OCI-LY7 (cell line): Measurements from ENCODE around the gene FOLR1. TPM values are rescaled to one million over a fixed set of nuclear protein-coding genes. Genes with fewer than 3 reads are reported as not detected.

ENCODE experiments used
- BruUV-seq: library from RNA; stranded (reverse); fragments of 400-500 nt; replicated peaks from 2 replicates; lab custom pipeline; 2021; lab: Mats Ljungman, UMichigan
- CTCF ChIA-PET: fragments of 300-600 bp; sonication (Branson Sonifier 250); formaldehyde crosslinking; loops from one replicate; lab custom pipeline; 2022; ENCODE audit warnings: antibody characterized with exemption; ENCODE audit not compliant: unreplicated experiment; lab: Charles Lee
- POLR2A ChIA-PET: fragments of 300-600 bp; sonication (Branson Sonifier 250); formaldehyde crosslinking; loops from one replicate; lab custom pipeline; 2022; ENCODE audit warnings: antibody characterized with exemption; lab: Charles Lee
- DNase-seq: peaks from one replicate; pipeline ENCODE4 v3.0.0-alpha.2; 2015; ENCODE audit warnings: low spot score
- H2AFZ ChIP-seq: fragments of 200-600 bp; sonication (generic), shearing (Covaris generic); 2 replicates; pipeline ENCODE4 v1.6.1; 2014; ENCODE audit warnings: mild to moderate bottlenecking, antibody characterized with exemption, low read length, moderate library complexity
- H3K27ac ChIP-seq: fragments of 200-600 bp; sonication (generic); 2 replicates; pipeline ENCODE4 v1.5.1; 2014; ENCODE audit warnings: mixed run types, low read depth, mild to moderate bottlenecking, moderate library complexity, low read length, inconsistent platforms; ENCODE audit not compliant: poor library complexity, severe bottlenecking
- H3K36me3 ChIP-seq: fragments of 200-600 bp; sonication (generic); 2 replicates; pipeline ENCODE4 v1.6.1; 2014; ENCODE audit warnings: mild to moderate bottlenecking, antibody characterized with exemption, low read length, moderate library complexity, mixed read lengths; ENCODE audit not compliant: insufficient read depth
- H3K4me1 ChIP-seq: fragments of 200-600 bp; sonication (generic); 2 replicates; pipeline ENCODE4 v1.5.1; 2014; ENCODE audit warnings: mild to moderate bottlenecking, low read length; ENCODE audit not compliant: insufficient read depth, poor library complexity, severe bottlenecking
- H3K4me2 ChIP-seq: fragments of 200-600 bp; sonication (generic); 2 replicates; pipeline ENCODE4 v1.6.1; 2014; ENCODE audit warnings: mild to moderate bottlenecking, low read length
- H3K4me3 ChIP-seq: fragments of 200-600 bp; sonication (generic); 2 replicates; pipeline ENCODE4 v1.5.1; 2014; ENCODE audit warnings: mild to moderate bottlenecking, low read depth, low read length; ENCODE audit not compliant: poor library complexity, severe bottlenecking
- H3K79me2 ChIP-seq: fragments of 200-600 bp; sonication (generic); 2 replicates; pipeline ENCODE4 v1.6.1; 2016; ENCODE audit warnings: low read depth, mild to moderate bottlenecking, low read length, moderate library complexity, mixed read lengths; ENCODE audit not compliant: insufficient read depth
- H3K9me2 ChIP-seq: fragments of 200-600 bp; sonication (generic); 2 replicates; pipeline ENCODE4 v1.6.1; 2016; ENCODE audit warnings: mild to moderate bottlenecking, low read length, mixed read lengths; ENCODE audit not compliant: insufficient read depth
- H3K9me3 ChIP-seq: fragments of 200-600 bp; sonication (generic); 2 replicates; pipeline ENCODE4 v1.6.1; 2014; ENCODE audit warnings: mild to moderate bottlenecking, mixed run types, low read length, mixed read lengths
- H4K20me1 ChIP-seq: fragments of 200-600 bp; sonication (generic); 2 replicates; pipeline ENCODE4 v1.6.1; 2014; ENCODE audit warnings: mild to moderate bottlenecking, antibody characterized with exemption, low read length, moderate library complexity, mixed read lengths; ENCODE audit not compliant: insufficient read depth
- EZH2phosphoT487 ChIP-seq: fragments of 200-600 bp; sonication (generic); IDR thresholded peaks from 2 replicates; pipeline ENCODE4 v1.6.1; 2018; ENCODE audit warnings: low read depth, borderline replicate concordance, mild to moderate bottlenecking, mixed run types, antibody characterized with exemption, low read length, moderate library complexity, mixed read lengths
- intact Hi-C: fragments of 100-400 bp; cut with micrococcal nuclease; formaldehyde crosslinking; loops from one replicate; pipeline ENCODE4 v1.10.0; 2022; ENCODE audit not compliant: unreplicated experiment
- total RNA-seq, 2 experiments: library from RNA; depleted of rRNA in 1 of 2; stranded (reverse); fragments of >200 nt in 1 of 2; shearing (Covaris generic) in 1 of 2; gene quantifications; 2 replicates each; pipeline ENCODE4 v1.2.3, GENCODE V29; 2014 to 2022
- TF ChIP-seq, protein P1 (sequence below): fragments of 200-600 bp; sonication (generic); conservative IDR thresholded peaks from 2 replicates; pipeline ENCODE4 v1.5.1; 2014; ENCODE audit warnings: mild to moderate bottlenecking, antibody characterized with exemption, low read length, moderate library complexity, mixed read lengths

The FOLR1 gene
- total RNA-seq, 2 experiments from 2014 or later: not detected

DNA sequence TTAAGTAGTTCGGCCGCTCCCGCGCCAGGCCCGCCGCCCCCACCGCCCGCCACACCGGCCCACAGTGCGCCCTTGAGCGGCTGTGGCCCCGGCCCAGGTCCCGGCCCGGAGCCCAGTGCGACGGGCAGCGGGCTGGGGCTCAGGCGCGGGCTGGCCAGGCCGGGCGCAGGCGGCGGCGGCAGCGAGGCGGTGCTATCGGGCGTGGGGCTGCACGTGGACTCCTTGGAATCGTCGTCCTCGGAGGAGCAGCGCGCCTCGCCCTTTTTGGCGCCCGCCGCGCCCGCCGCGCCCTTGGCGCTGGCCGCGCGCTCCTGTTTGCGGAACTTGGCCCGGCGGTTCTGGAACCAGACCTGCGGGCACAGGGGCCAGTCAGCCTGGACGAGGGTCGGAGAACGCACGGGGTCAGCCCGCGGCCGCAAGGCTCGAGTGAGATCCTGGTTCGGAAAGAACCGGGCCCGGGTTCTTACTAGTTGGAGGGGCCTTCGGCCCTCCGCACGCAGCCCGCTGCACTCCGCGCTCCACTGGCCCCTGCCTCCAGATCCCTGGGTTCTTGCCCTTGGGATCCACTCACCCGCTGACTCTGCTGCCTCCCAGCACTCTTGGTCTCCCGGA, 48.0 kb downstream of the FOLR1 start:
- Histone ChIP-seq H2AFZ (no peak overlapping the region), H3K4me2 (no peak overlapping the region), H3K4me1 (no peaks in the 10 kb centered on the region), H3K9me2 (no peaks in the 10 kb centered on the region), H3K4me3 (no peak overlapping the region), H4K20me1 (no peaks in the 10 kb centered on the region), H3K9me3 (no peaks in the 10 kb centered on the region), H3K79me2 (no peaks in the 10 kb centered on the region), H3K36me3 (peaks cover 37% of the 10 kb centered on the region), H3K27ac (no peak overlapping the region)
- no peak for TF ChIP-seq EZH2phosphoT487
- TF ChIP-seq, protein P1, sequence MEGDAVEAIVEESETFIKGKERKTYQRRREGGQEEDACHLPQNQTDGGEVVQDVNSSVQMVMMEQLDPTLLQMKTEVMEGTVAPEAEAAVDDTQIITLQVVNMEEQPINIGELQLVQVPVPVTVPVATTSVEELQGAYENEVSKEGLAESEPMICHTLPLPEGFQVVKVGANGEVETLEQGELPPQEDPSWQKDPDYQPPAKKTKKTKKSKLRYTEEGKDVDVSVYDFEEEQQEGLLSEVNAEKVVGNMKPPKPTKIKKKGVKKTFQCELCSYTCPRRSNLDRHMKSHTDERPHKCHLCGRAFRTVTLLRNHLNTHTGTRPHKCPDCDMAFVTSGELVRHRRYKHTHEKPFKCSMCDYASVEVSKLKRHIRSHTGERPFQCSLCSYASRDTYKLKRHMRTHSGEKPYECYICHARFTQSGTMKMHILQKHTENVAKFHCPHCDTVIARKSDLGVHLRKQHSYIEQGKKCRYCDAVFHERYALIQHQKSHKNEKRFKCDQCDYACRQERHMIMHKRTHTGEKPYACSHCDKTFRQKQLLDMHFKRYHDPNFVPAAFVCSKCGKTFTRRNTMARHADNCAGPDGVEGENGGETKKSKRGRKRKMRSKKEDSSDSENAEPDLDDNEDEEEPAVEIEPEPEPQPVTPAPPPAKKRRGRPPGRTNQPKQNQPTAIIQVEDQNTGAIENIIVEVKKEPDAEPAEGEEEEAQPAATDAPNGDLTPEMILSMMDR: no peak
- POLR2A ChIA-PET: no interaction called here
- intact Hi-C loops: loop anchor here (5.0 kb wide), 1 partner anchor 192 kb away; the partner anchor contains the start of gene CLPB
- DNase-seq: no peak
- BruUV-seq: no TSS peak
- CTCF ChIA-PET: no interaction called here

- BruUV-seq: no TSS peak
- POLR2A ChIA-PET: no interaction called here
Observed at GRCh38 chr11:72240461-72241290, 48.7 kb downstream of the FOLR1 start.

More at GRCh38 chr11:72240461-72241290, 48.7 kb downstream of the FOLR1 start:
- H3K4me1 ChIP-seq: no peaks in the 10 kb centered on the region
- H3K4me3 ChIP-seq: no peak overlapping the region
- CTCF ChIA-PET: no interaction called here
- peaks cover 30% of the 10 kb centered on the region for H3K36me3 ChIP-seq
- no peak overlapping the region for H2AFZ ChIP-seq
- H3K27ac ChIP-seq: no peak overlapping the region
- TF ChIP-seq, protein P1: no peak
- no peak for TF ChIP-seq EZH2phosphoT487
- no peaks in the 10 kb centered on the region for H3K79me2 ChIP-seq
- DNase-seq: no peak
- H3K9me2 ChIP-seq: no peaks in the 10 kb centered on the region
- intact Hi-C loops: no loop called here
- H4K20me1 ChIP-seq: no peaks in the 10 kb centered on the region
- no peaks in the 10 kb centered on the region for H3K9me3 ChIP-seq
- no peak overlapping the region for H3K4me2 ChIP-seq
